COR-L47 (cell line): ENCODE results near the gene GRIK4.
A peak's percentile ranks its signal among the peaks of the same experiment; 100 is the strongest.
"Not testable (repeated sequence)": the region's sequence is repeated elsewhere in the genome, so short reads cannot be mapped to it uniquely, and the experiment has no call there.

Experiments
- DNase-seq: peaks from one replicate; lab custom pipeline; 2025; lab: John Stamatoyannopoulos, UW

The GRIK4 gene

DNA sequence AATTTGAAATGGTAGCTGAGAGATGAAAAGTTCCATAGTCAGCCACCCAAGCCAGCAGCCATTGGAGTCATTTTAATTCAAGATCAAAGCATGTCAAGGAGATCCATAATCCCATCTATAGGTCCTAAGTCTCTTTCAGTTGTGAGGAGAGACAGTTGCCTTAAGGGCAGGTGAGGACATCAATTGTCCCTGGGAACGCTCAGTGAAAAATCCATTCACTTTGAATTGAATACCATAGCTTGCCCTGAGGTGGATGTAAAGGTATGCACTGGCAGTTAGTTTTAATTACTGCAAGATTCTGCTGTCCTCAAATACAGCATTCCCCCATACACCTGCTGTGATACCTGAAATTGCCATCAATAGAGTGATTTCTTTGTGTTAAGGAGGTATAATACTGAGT is 487.0 kb downstream of the GRIK4 start:
- no peak for DNase-seq

DNA sequence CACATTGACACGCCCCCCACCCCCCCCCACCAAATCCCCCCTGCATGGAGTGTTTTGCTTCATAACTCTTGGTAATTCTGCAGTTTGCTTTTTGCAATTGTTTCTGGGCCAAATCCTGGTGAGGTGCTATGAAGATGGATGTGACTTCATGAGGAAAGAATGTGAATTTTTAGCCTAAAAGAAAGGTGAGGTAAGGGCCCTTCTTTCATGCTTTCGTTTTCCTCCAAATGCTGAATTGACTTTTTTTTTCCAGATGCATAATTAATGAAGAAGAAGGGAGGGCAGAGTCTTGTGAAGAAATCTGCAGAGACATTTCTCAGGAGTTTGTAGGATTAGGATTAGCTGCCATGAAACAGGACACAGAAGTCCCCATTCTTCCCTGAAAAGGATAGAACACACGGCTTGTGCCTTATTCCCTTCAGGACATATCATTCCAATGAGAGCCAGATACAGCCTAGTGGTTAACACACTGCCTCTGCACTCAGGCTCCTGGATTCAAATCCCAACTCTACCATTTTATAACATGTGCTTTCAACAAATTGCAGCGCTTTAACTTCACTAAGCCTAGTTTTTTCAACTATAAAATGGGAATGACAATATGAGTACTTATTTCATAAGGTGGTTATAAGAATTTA is 492.8 kb downstream of the GRIK4 start:
- DNase-seq, result no peak

DNA sequence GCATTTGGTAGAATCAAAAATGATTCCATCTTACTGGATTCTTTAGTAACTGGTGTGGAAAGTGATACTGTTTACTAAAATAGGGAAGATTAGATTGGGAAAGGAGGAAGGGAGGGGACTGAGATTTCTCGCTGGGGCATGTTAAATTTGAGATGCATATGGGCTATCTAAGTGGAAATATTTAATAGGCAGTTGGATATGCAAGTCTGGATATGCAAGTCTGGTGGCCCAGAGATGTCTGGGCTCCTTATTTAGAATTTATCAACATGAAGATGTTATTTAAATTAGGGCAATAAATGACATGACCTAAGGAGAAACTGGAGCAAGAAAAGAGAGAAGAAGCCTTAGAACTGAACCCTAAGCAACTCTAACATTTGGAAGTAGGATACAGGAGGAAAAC is 495.4 kb downstream of the GRIK4 start:
- DNase-seq, result no peak

DNA sequence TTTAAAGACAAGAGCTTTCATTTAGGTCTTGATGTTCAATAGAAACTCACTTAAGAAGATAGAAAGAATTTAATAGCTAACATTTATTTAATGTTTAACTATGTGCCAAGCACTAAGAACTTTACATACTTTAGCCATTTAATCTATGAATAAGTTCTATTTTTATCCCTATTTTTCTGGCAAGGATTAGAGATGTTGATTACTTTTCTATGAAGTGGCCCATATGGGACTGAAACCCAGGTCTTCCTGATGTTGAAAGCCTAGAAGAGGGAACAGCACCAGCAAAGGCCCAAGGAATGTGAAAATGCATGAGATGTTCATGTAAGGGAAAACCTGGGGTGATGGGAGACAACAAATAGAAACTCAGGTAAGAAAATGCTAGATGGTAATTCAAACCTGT is 497.0 kb downstream of the GRIK4 start:
- no peak for DNase-seq

DNA sequence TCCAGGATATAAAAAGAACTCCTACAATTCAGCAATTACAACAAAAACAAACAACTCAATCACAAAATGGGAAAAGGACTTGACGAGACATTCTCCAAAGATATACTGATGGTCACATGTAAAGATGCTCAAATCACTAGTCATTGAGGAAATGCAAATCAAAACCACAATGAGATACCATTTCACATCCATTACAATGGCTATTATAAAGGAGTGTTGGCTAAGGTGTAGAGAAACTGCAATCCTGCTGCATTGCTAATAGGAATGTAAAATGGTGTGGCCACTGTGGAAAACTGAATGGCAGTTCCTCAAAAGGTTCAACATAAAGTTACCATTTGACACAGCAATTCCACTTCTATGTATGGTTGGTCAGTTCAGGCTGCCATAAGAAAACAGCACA is 500.5 kb downstream of the GRIK4 start:
- no peak for DNase-seq

DNA sequence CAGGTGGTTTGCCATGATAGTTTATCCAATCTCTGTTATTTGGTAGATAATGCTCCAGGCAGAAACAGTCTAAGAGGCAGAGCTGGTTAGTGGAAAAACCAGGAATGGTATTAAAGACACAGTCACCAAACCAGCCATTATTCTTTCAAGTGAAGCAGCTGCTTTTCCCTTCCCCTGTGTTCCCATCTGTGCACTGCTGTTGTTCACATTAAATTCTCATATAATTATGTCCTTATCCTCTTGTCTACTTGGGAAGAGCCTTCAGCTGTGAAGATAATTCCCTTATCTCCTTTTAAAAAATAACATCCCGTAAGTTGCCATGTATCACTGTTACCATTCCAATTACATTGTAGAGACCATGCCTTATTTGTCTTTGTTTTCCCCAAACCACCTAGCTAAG is 507.2 kb downstream of the GRIK4 start:
- no peak for DNase-seq

DNA sequence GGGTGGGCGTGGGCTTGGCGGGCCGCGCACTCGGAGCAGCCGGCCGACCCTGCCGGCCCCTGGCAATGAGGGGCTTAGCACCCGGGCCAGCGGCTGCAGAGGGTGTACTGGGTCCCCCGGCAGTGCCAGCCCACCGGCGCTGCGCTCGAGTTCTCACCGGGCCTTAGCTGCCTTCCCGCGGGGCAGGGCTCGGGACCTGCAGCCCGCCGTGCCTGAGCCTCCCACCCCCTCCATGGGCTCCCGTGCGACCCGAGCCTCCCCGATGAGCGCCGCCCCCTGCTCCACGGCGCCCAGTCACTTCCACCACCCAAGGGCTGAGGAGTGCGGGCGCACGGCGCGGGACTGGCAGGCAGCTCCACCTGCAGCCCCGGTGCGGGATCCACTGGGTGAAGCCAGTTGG is 510.2 kb downstream of the GRIK4 start:
- not testable (repeated sequence) for DNase-seq

DNA sequence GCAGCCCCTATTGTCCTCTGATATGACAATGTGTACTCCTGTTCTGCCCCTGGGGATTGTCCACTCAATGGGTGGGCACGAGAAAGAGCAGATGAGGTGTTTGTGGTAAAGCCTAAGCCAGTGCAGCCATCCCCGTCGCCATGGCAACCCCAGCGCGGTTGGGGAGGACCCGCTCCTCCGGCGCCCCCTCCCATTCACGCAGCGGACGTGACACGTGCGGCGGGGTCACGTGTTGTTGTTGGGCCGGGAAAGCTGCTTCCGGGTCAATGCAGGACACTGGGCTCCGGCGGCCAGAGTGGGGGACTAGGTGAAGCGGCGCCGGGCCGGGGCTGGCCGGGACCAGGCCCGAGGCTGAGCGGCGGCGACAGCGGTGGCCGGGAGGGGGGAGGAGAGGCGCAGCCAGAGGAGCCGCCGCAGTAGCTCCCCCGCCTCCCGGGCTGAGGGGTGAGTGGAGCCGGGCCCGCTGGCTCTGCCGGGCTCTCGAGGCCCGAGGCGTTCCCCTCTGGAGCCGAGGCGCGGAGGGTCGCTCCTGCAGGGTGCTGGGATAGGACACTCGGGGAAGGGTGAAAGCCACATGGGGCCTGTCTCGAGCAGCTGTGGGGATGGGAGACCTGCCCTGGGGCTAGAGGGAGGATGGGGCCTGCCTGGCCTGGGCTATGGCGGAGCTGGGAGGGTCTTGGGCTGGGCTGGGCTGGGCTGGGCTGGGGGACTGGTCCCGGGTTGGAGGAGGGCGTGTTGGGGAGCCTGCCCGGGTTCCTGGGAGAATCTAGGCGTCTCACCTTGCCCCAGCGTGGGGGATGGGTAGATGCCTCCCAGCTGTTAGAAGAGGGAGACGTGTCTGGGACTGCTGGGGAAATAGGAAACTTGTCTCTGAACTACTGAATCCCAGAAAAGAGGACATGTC is 512.6 kb downstream of the GRIK4 start, which contains the start of gene TBCEL:
TSS of gene TBCEL (plus strand) at position 255 of the 904 bp plus-strand sequence. CDS start 21,589 bp downstream, outside the sequence.
- peak; percentile 92 for DNase-seq

DNA sequence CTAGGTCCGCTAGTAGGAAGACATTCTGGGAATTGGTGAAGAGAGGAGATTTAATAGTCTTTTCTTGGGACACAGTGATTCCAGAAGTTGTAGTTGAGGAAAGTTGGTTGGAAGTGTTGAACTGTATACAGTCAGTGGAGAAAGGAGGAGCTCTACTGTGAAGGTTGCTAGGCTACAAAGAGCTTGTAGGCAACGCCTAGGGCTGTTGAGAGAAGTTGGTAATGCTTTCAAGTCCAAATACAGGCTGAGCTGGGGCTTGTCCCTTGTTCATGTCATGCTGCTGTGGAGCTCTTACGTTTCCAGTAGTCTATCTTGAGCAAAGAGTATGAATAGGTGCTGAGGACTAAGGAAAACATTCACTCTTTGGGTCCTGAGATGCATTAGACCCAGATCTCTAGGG is 513.4 kb downstream of the GRIK4 start:
- DNase-seq, result no peak

DNA sequence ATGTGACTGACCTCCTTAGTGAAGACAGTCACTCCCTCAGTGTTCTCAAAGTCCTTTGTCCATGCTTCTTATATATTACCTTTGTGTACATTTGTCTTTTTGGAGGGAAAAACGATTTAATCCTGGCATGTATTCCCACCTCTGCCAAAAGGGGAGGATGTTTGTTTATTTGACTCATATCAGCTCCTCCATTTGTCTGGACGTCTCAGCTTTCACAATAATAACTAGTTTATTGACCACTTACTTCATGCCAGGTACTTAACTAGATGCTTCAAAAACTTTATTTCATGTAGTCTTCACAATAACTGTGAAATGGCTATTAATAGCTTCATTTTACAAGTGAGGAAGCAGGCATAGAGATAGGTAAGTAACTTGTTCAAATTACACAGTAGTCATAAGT is 517.6 kb downstream of the GRIK4 start:
- DNase-seq, result no peak

DNA sequence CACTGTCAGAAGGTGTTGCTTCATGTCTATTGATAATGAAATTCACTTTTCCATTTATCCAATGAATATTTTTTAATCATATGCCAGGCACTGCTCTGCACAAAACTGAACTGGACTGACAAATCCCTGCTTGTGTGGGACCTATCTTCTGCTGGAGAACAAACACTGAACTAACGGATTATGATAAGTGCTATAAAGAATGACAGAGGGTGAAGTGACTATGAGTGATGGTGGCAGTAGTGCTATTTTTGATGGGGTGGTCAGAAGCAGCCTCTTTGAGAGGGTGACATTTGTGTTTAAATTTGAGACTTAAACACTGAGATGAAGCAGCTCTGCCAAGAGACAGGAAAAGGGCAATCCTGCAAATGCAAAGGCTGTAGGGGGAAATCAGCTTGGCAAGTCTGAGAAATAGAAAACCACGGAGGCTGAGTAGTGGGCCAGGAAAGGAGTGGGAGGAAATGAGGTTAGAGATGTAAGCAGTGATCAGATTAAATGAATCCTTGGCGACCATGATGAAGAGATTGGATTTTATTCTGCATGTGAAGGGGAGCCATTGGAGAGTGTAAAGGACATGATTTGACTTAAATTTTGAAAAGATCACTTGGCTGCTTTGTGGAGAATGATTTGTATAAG is 518.4 kb downstream of the GRIK4 start:
- DNase-seq, result no peak

DNA sequence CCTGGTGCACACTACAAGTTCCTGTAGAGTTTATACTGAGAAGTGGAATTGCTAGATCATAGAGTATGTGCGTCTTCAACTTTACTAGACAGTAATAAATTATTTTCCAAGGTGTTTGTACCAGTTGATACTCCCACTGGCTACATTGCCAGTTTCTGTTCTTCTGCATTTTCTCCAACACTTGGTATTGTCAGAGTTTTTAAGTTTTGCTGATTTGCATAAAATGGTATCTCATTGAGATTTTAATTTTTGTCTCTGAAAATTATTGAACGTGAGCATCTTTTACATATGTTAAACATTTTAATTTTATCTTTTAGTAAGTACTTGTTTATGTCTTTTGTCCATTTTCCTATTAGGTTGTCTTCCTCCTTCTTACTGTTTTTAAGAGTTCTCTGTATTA is 519.6 kb downstream of the GRIK4 start:
- DNase-seq, result no peak

DNA sequence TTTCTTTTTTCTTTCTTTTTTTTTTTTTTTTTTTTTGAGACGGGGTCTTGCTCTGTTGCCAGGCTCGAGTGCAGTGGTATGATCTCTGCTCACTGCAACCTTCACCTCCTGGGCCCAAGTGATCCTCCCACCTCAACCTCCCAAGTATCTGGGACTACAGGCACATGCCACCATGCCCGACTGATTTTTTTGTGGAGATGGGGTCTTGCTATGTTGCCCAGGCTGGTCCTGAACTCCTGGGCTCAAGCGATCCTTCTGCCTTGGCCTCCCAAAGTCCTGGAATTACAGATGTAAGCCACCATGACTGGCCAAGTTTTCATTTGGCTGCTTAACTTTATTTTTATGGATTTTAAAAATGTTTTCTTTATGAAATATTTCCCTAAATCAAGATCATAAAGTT is 520.1 kb downstream of the GRIK4 start:
- not testable (repeated sequence) for DNase-seq

DNA sequence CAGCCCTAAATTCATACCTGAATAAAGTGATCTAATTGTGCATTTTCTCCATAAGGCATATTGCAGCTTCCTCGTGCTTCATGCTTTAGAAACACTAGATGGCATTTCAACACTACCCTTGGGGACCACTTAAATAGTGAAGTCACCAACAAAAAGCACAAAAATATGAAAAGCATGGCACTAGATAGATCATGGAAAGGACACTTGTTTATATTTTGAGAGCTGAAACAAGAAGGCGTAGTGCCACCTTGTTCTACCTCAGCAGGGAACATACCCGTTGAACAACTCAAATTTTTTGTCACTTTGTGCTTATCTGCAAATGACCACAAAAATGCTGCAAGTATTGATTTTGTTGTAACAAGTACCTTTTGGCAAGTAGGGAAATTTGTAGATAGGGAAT is 521.0 kb downstream of the GRIK4 start:
- DNase-seq, result peak; percentile 6

DNA sequence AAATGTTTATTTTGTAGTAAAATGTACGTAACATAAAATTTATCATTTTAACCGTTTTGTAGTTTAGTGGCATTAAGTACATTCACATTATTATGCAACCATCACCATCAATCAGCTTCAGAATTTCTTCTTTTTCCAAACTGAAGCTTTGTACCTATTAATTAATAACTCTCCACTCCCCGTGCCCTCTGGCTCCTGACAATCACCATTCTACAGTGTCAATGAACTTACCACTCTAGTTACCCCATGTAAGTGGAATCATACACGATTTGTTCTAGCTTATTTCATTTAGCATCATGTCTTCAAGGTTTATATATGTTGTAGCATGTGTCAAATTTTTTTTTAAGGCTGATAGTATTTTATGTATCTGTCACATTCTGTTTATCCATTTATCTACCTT is 522.1 kb downstream of the GRIK4 start:
- no peak for DNase-seq

DNA sequence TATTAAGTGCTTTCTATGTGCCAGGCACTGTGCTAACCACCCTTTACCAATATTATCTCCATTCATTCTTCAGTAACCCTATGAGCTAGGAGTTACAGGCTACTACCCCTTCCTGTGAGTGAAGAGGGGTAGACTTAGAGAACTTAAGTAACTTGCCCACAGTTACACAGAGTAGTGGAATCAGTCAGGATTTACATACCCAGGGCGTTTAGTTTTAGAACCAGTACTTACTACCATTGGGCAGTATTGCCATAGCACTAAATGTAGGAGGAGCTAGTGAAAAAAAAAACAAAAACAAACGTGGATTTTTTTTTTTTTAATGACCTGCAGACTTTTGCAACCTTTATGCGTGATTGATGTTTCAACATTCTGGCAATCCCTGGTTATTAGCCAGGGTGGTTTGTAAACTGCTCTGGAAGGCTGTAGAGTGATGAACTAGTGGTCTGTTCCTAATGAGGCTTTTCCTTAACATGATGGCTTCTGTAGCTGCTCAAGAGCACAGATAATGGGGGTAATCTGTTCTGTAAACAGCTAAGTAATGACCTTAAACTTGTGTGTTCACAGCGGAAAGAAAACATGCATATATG is 523.7 kb downstream of the GRIK4 start:
- no peak for DNase-seq

DNA sequence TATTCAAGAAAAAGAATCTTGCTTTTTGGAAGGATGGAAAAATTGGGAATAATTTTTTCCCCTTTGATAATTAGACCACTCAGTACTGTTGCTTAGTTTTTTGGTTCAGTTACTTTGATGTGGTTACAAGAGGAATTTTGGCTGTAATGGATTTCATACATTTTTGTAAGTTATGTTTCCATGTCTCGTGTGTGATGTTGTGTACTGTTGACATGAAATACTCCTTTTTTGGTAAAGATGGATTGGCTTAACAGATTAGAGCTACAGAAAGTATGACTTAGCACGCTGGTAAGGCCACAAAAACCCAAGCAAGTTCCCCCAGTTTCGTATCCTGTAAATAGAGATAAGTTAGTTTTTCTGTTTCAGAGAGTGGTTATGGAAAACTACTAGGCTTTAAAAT is 524.2 kb downstream of the GRIK4 start:
- DNase-seq, result no peak

DNA sequence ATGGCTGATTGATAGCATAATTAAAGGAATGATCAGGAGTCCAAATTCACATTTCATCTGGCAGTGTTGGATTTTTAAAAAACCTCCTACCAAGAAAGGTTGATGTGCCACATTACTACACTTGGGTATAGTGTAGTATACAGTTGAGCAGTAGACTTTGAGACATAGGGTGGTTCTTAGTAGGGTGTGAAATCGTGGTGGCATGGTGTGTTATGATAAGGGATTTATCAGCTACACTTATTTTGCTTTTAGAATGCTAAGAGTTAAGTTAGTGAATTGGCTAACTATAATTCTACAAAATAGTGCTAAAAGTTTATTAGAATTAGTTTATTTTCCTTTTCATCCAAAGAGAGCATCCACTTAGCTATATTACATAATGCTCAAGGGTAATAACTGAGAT is 525.5 kb downstream of the GRIK4 start:
- DNase-seq, result no peak
